HS-27A (cell line): ENCODE data around the gene ARF6.
"Not testable (repeated sequence)": the region's sequence is repeated elsewhere in the genome, so short reads cannot be mapped to it uniquely, and the experiment has no call there.

Source experiments
- DNase-seq: peaks from one replicate; pipeline ENCODE4 v3.0.0-alpha.2; 2012; ENCODE audit warnings: low read depth, missing footprints

The ARF6 gene

DNA sequence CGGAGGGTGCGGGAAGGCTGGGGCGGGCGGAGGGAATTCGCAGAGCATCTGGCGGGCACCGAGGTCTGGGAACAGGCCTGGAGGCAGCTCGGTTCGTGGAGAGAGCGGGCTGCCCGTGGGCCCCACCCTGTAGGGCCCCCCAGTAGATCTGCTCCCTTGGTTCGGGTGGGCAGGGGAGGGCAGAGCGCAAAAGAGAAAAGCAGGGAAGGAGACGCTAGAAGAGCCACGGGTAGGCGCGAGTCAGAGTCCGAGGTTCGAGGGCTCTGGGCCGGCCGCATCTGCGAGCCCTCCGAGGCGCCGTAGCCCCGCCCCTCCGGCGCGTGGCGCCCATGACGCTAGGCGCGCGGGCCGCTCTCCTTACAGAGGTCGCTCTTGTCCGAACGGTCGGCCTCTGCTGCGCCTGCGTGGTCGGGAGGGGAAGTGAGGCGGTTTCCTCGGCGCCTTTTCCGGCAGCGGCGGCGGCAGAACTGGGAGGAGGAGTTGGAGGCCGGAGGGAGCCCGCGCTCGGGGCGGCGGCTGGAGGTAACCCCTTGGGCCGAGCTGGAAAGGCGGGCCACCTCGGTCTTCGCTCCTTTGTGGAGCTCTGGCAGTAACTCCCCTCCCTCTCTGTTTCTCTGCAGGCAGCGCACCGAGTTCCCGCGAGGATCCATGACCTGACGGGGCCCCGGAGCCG lies at the start of gene ARF6:
Gene ARF6 (plus strand): TSS at position 447 of the 673 bp plus-strand sequence. CDS start 655 bp downstream, outside the sequence.
- DNase-seq, result peak; percentile 88

- no peak for DNase-seq
Observed at GRCh38 chr14:49849213-49849847, 43.6 kb upstream of the ARF6 start.

DNA sequence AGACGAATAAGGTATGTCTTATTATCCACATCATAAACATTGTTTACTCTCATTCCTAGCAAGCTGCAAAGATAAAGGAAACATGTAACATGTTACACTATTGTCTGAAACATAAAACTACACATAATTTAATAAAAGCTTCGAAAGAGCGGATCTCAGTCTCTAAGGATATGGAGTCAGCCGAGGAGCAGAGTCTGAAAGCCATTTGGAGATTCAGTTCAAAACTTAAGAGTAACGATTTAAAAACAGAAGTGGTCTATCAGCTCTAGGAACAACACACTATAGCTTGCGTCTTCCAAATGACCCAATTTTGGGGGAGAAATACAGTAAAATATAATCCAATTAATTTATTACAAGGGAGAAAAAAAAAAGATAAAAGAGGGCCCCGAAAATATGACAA lies 41.1 kb upstream of the ARF6 start:
- DNase-seq, result no peak

GRCh38 chr14:49852301-49853157 lies 40.4 kb upstream of the ARF6 start, which contains the start of gene NEMF:
Gene NEMF (minus strand): TSS chr14:49852788. CDS start chr14:49852753, 35 bp downstream.
- peak; percentile 93 for DNase-seq

DNA sequence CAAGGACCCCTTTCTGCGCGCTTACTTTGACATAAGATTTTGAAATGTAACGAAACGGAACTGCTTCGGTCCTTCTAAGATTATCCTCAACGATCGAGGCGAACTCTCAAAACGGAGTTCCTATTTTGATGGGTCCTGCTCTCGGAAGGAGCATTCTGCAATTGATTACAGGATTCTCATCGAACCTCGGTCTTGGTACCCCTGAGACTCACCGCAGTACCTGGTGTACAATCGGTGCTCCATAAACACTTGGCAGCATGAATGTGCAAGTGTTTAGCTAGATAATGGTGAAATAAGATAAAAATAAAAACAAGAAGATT lies 39.8 kb upstream of the ARF6 start:
- no peak for DNase-seq

GRCh38 chr14:49853572-49854375 lies 39.1 kb upstream of the ARF6 start:
- no peak for DNase-seq

DNA sequence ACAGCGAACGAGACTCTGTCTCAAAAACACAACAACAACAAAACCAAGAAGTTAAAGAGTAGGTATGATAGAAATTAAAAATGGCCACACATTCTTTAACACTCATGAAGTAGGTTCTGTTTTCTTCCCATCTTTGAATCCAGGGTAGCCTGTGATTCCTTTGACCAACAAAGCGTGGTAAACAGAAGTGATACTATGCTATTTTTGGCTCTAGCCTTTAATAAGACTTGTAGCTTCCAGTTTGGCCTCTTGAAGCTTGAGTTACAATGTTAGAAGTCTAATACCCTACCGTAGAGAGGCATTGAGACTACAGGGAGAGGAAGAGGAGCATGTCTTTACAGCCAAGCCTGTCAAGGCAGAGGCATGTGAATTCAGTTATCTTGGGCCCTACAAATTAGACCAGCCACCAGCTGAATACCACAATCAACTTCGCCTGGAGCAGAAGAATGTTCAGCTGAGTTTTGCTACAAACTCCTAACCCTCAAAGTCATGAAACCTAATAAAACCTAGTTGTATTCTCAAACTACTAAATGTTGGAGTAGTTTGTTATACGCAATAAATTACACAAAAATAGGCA lies 35.4 kb upstream of the ARF6 start:
- DNase-seq, result no peak

GRCh38 chr14:49858383-49858782 lies 34.5 kb upstream of the ARF6 start:
- DNase-seq, result no peak

GRCh38 chr14:49860988-49861698 lies 31.7 kb upstream of the ARF6 start:
- DNase-seq, result no peak

- DNase-seq, result peak; percentile 81
Observed at GRCh38 chr14:49861699-49862088, 31.2 kb upstream of the ARF6 start.

GRCh38 chr14:49862089-49862673 lies 30.7 kb upstream of the ARF6 start:
- DNase-seq, result peak; percentile 89

DNA sequence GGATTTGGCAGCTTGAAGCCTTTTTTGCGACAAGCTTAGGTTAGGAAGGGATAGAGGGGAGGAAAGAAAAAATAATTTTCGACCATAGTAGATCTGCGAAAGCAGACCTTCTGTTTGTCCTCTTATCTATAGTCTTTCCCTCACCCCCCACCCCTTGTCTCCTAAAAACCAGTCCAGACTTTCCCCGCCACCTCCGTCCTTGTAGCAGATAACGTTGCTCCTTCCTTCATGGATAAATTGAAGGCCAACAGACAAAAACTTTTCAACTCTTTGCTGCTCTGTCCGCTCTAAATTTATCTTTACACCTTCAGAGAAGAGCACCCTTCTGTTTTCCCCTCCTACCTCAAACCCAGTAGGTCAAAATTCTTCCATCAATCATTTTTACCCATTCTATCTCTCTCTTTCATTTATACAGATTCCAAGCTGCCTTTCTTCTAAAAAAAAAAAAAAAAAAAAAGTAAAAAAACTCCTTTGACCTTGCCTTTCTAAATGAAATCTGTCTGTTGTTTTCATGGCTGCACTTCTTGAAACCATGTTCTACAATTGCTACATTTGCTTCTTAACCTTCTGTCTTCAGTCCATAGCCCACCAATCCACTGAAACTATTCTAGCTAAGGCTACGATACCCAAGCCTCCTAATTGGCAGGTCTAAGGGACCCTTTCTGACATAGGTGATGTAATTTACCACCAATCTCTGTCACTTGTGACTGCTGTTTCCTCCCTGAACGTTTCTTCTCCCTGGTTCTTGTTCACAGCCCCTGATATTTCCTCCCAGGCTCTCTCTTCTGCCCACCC lies 29.2 kb upstream of the ARF6 start:
- DNase-seq, result no peak

DNA sequence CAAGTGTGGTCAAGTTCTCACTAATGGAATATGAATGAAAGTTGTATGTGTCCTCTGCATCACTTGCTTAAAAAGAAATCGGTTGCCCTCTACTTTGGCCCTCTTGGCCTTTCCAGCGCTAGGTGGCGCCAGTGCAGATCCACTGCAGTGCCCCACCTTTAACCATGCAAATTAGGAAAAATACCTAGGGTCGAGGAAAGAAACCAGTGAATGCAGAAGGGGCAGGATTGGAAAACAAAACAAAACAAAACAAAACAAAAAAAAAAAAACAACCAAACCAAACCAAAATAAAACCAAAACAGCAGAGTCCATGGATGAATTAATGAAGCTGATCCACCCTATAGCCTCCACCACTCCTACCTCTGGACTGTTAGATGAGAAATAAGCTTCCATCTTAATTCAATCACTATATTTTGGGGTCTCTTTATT lies 27.4 kb upstream of the ARF6 start:
- no peak for DNase-seq

GRCh38 chr14:49867831-49868719 lies 24.8 kb upstream of the ARF6 start:
- peak; percentile 76 for DNase-seq

- no peak for DNase-seq
Observed at GRCh38 chr14:49868720-49869114, 24.2 kb upstream of the ARF6 start.

- DNase-seq, result no peak
Observed at GRCh38 chr14:49870908-49871307, 22.0 kb upstream of the ARF6 start.

GRCh38 chr14:49873548-49873947 lies 19.3 kb upstream of the ARF6 start:
- DNase-seq, result not testable (repeated sequence)

DNA sequence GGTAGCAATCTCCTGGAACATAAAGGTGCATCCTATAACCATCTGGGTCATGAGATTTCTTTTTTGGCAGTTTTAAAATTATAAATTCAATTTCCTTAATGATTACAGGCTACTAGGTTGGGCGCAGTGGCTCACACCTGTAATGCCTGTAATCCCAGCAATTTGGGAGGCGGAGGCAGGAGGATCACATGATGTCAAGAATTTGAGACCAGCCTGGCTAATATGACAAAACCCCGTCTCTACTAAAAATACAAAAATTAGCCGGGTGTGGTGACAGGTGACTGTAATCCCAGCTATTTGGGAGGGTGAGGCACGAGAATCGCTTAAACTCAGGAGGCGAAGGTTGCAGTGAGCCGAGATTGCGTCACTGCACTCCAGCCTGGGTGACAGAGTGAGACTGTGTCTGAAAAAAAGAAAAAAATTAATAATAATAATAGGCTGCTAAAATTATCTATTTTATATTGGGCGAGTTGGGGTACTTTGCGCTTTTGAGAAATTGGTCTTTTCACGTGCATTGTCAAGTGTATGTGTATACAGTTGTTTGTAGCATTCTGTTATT lies 17.2 kb upstream of the ARF6 start:
- DNase-seq, result no peak
